ENCODE data around the gene GRK7. TPM values are rescaled to one million over a fixed set of nuclear protein-coding genes. Genes with fewer than 3 reads are reported as not detected.
"Not testable (repeated sequence)": the region's sequence is repeated elsewhere in the genome, so short reads cannot be mapped to it uniquely, and the experiment has no call there.

Gene GRK7
- total RNA-seq, 1 donor from 2014 or later: 0.08 TPM

- intact Hi-C loops (cut with DNase I): no loop called here
- no peak for DNase-seq (ENCODE audit: low spot score)
Measured at GRCh38 chr3:141790171-141790570, 27.0 kb downstream of the GRK7 start.

GRCh38 chr3:141792495-141792894, 29.3 kb downstream of the GRK7 start:
- no peak for DNase-seq (ENCODE audit: low spot score)
- intact Hi-C loops (cut with DNase I): no loop called here

GRCh38 chr3:141793476-141794260, 30.5 kb downstream of the GRK7 start:
- DNase-seq (ENCODE audit: low spot score): no peak
- intact Hi-C loops (cut with DNase I): no loop called here

DNA sequence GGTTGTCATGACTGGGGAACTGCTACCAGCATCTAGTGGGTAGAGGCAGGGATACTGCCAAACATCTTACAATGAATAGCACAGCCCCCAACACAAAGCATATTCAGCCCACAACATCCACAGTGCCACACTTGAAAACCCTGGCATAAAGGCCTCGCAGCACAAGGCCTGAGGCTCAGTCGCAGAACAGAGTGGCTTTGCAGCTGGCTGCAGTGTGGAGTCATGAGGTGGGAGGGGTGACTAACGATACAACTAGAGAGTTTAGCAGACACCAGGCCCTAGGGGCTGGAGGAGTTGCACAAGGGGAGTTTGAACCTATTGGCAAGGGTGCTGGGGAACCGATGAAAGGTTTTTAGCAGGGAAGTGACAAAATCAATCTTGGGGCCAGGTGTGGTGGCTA, 32.1 kb downstream of the GRK7 start:
- intact Hi-C loops (cut with DNase I): no loop called here
- no peak for DNase-seq (ENCODE audit: low spot score)

DNA sequence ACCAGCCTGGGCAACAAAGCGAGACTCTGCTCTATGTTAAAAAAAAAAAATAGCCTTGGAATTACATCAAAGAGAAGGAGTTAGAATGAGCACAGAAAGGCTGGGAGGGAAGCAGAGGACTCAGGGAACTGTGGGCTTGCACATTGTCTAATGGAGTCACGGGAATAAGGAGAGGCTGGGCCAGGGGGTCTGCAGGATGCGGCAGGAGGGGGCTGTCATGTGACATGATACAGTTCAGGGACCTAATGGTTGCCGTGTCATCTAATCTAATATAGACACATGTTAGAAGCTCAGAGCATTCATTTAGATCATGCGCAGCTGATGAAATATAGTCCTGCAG, 32.5 kb downstream of the GRK7 start:
- intact Hi-C loops (cut with DNase I): no loop called here
- no peak for DNase-seq (ENCODE audit: low spot score)

- no peak for DNase-seq (ENCODE audit: low spot score)
- intact Hi-C loops (cut with DNase I): no loop called here
Measured at GRCh38 chr3:141796081-141796888, 33.1 kb downstream of the GRK7 start.

- intact Hi-C loops (cut with DNase I): no loop called here
- peak; percentile 81 for DNase-seq (ENCODE audit: low spot score)
Measured at GRCh38 chr3:141796889-141797781, 33.9 kb downstream of the GRK7 start.

DNA sequence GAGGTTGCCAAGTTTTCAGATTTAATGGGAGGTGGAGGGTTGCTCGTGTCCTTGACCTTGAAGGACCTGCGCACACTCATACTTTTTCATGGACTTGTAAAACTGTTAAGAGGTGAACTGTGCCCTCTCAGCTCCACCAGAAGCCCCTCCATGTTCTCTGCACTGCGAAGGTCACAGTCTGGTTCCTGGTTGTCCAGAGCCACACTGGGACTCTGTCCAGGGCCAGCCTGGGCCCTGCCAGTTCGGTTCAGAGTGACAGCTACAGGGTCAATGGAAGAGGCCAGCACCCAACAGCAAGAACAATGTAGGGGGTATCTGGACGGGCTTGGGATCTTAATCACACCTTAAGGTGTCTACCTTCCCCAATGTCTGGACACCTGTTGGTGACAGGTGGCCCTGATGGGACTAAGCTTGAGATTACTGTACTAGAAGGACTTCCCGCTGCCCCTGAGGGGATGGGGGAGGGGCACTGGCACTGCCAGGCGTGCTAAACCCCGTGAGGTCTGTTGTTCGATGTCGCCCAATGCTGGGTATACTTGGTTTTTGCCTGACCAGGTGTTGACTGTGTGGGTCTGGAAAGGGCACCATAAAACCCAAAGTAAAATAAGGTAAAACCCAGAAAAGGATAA, 34.7 kb downstream of the GRK7 start:
- intact Hi-C loops (cut with DNase I): no loop called here
- DNase-seq (ENCODE audit: low spot score): no peak

- no peak for DNase-seq (ENCODE audit: low spot score)
- intact Hi-C loops (cut with DNase I): no loop called here
Measured at GRCh38 chr3:141798448-141798845, 35.2 kb downstream of the GRK7 start.

- intact Hi-C loops (cut with DNase I): no loop called here
- no peak for DNase-seq (ENCODE audit: low spot score)
Measured at GRCh38 chr3:141802316-141803077, 39.3 kb downstream of the GRK7 start.

DNA sequence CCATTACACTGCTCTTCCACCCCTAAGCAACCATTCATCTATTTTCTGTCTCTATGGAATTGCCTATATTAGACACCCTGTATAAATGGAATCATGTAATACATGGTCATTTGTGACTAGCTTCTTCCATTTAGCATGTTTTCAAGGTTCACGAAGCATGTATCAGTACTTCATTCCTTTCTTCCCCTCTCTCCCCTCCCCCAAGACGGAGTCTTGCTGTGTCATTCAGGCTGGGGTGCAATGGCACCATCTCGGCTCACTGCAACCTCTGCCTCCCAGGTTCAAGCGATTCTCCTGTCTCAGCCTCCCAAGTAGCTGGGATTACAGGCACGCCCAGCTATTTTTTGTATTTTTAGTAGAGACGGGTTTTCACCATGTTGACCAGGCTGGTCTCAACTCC, 40.3 kb downstream of the GRK7 start:
- intact Hi-C loops (cut with DNase I); DNase-seq (ENCODE audit: low spot score): not testable (repeated sequence)

DNA sequence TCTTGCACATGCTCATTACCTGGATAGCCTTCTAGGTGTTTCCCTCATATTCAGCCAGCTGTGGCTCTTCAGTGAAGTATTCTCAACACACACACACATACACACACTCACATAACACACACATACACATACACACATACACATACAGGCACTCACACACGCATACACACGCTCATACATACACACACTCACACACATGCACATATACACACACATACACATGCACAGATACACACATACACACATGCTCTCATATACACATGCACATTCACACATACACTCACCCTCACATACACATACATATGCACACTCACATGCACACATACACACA, 41.2 kb downstream of the GRK7 start:
- no peak for DNase-seq (ENCODE audit: low spot score)
- intact Hi-C loops (cut with DNase I): no loop called here

GRCh38 chr3:141804778-141805639, 41.8 kb downstream of the GRK7 start:
- intact Hi-C loops (cut with DNase I): no loop called here
- DNase-seq (ENCODE audit: low spot score): peak; percentile 29

DNA sequence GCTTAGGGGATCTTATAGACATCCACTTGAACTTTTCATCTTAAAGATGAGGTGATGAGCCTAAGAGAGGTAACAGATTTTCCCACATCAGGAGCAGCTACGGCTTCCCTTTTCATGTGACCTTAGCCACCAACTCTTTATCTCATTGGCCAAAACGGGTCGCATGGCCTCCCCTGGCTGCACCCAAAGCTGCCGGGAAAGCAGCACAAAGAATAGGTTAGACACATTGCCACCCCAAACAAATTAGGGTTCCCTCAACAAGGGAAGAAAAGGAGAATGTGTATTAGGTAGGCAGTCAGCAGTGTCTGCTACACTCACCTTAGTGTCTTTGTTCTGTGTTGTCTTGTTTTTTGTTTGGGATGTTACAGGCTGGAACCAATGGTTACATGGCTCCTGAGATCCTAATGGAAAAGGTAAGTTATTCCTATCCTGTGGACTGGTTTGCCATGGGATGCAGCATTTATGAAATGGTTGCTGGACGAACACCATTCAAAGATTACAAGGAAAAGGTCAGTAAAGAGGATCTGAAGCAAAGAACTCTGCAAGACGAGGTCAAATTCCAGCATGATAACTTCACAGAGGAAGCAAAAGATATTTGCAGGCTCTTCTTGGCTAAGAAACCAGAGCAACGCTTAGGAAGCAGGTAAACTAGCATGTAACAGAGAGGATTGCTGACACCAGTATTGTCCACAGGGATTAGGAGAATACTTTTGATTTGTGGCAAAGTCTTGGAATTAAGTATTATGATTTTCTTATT, 44.2 kb downstream of the GRK7 start:
- no peak for DNase-seq (ENCODE audit: low spot score)
- intact Hi-C loops (cut with DNase I): no loop called here

DNA sequence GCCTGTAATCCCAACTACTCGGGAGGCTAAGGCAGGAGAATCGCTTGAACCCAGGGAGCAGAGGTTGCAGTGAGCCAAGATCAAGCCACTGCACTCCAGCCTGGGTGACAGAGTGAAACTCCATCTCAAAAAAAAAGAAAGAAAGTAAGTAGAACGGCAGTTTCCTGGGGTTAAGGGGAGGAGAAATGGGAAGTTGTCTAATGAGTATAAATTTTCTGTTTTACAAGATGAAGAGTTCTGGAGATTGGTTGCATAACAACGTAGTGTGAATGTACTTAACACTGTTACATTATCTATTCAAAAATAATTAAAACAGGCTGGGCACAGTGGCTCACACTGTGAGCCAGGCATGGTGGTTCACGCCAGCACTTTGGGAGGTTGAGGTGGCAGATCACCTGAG, 45.4 kb downstream of the GRK7 start:
- intact Hi-C loops (cut with DNase I): no loop called here
- no peak for DNase-seq (ENCODE audit: low spot score)

DNA sequence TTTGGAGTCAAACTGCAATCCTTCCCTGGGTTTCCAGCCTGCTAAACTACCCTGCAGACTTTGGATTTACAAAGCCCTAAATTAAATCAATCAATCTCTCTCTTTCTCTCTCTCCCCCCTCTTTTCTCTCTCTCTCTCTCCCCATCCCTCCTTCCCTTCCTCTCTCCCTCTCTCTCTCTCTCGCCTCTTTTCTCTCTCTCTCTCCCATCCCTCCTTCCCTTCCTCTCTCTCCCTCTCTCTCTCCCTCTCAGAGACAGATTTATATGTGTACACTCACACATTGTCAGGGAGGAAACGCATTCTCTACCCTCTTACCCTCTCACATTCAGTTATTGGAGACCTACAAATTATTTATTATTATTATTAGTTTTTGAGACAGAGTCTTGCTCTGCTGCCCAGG, 47.0 kb downstream of the GRK7 start:
- intact Hi-C loops (cut with DNase I): no loop called here
- no peak for DNase-seq (ENCODE audit: low spot score)

DNA sequence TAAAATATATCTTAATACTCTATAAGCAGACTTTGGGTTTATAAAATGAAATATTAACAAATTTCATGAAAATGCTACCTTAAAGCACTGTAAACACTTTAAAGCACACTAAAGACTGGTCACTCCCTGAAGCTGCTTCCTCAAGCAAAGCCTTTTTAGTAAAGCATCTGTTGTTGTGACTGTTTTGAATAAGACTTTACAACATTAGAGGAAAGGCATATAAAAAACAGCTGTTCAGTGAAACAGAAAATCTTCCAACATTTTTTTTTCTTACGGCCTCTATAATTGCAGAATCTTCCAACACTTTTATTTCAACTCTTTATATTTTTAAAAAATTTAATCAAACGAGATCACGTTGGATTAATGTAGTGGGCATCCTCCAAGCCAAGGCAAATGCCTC, 48.1 kb downstream of the GRK7 start:
- intact Hi-C loops (cut with DNase I): no loop called here
- no peak for DNase-seq (ENCODE audit: low spot score)

DNA sequence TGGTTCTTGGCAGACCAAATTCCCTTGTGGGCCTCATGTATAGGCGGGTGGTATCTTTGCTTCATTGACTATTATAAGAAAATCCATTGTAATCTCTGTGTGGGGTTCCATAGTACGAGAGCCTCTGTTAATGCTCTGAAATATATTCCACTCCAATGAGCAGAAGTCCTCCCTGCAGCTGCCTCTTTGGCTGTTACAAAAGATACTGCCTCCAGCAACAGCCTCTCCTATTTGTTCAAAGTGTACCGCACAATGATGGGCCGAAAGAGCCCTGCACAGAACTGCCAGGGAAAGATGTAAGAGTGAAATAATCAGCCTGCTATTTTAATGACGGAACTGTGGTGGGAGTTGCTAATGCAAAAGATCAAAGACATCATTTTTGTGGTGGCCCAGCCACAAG, 48.9 kb downstream of the GRK7 start:
- intact Hi-C loops (cut with DNase I): no loop called here
- no peak for DNase-seq (ENCODE audit: low spot score)
